ENCODE results near the gene HAVCR1. TPM values are rescaled to one million over a fixed set of nuclear protein-coding genes. Genes with fewer than 3 reads are reported as not detected.

The HAVCR1 gene
- total RNA-seq, 1 experiment from 2014 or later = not detected

DNA sequence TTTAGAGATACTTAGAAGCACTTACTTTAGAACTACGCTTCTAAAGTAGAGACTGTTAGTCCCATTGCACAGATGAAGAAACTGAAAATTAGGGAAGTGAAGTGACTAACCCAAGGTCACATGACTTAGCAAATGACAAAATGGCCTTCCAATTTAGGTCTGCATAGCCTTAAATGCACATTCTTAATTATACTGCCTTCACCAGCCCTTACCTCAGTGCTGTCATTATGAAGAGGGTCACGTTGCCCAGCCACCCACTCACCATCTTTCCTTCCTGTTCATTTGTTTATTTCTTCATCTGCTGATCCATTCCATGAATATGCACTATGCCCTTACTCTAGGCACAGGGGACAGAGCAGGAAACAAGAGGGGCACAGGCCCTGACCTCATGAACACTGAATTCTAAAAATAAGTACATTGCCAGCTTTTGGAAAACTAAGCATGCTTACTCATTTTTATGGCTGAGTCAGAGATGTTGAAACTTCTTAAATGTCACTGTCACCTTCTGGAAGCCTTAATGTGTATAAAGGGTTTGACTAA, 41.3 kb upstream of the HAVCR1 start (continued):
- TF ChIP-seq, protein P1, sequence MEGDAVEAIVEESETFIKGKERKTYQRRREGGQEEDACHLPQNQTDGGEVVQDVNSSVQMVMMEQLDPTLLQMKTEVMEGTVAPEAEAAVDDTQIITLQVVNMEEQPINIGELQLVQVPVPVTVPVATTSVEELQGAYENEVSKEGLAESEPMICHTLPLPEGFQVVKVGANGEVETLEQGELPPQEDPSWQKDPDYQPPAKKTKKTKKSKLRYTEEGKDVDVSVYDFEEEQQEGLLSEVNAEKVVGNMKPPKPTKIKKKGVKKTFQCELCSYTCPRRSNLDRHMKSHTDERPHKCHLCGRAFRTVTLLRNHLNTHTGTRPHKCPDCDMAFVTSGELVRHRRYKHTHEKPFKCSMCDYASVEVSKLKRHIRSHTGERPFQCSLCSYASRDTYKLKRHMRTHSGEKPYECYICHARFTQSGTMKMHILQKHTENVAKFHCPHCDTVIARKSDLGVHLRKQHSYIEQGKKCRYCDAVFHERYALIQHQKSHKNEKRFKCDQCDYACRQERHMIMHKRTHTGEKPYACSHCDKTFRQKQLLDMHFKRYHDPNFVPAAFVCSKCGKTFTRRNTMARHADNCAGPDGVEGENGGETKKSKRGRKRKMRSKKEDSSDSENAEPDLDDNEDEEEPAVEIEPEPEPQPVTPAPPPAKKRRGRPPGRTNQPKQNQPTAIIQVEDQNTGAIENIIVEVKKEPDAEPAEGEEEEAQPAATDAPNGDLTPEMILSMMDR (IDR thresholded peaks at IDR 0.05 in 2 of 3, conservative IDR thresholded peaks at IDR 0.05 in 1 of 3; ENCODE audit: borderline replicate concordance in 1 of 3, insufficient read depth in 1 of 3, low read depth in 2 of 3, low read length in 2 of 3) = no peak
- TF ChIP-seq TCF7L2 (IDR thresholded peaks at IDR 0.05; ENCODE audit: borderline replicate concordance, extremely low read depth, insufficient read depth, insufficient read length) (no peak), ELF1 (IDR thresholded peaks at IDR 0.05; ENCODE audit: borderline replicate concordance, low read depth) (no peak), POLR2AphosphoS5 (IDR thresholded peaks at IDR 0.05; ENCODE audit: low read depth, low read length) (no peak), SIN3A (IDR thresholded peaks at IDR 0.05; ENCODE audit: low read depth) (0 out of 2 replicates have a peak, but pooled peaks have one; percentile 12), YY1 (IDR thresholded peaks at IDR 0.05; ENCODE audit: extremely low read depth, insufficient replicate concordance, low read depth, low read length) (no peak), FOSL1 (IDR thresholded peaks at IDR 0.05; ENCODE audit: low read depth) (peak; percentile 75), JUND (IDR thresholded peaks at IDR 0.05) (peak; percentile 66), EGR1 (IDR thresholded peaks at IDR 0.05; ENCODE audit: low read depth) (0 out of 2 replicates have a peak, but pooled peaks have one; percentile 11), ZNF274 (IDR thresholded peaks at IDR 0.05; ENCODE audit: low read depth, low read length) (no peak), EZH2phosphoT487 (IDR thresholded peaks at IDR 0.05; ENCODE audit: borderline replicate concordance) (no peak), CBX3 (IDR thresholded peaks at IDR 0.05; ENCODE audit: low read depth) (peak; percentile 51; the same call in 1 of the 2 replicates)
- TF ChIP-seq, protein P2, sequence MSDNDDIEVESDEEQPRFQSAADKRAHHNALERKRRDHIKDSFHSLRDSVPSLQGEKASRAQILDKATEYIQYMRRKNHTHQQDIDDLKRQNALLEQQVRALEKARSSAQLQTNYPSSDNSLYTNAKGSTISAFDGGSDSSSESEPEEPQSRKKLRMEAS (IDR thresholded peaks at IDR 0.05) = peak; percentile 57
